ENCODE data around the gene THOC3. TPM values are rescaled to one million over a fixed set of nuclear protein-coding genes. Genes with fewer than 3 reads are reported as not detected.
"Not testable (repeated sequence)": the region's sequence is repeated elsewhere in the genome, so short reads cannot be mapped to it uniquely, and the experiment has no call there.

The THOC3 gene
- total RNA-seq, 1 experiment from 2014 or later = 67.0 TPM

DNA sequence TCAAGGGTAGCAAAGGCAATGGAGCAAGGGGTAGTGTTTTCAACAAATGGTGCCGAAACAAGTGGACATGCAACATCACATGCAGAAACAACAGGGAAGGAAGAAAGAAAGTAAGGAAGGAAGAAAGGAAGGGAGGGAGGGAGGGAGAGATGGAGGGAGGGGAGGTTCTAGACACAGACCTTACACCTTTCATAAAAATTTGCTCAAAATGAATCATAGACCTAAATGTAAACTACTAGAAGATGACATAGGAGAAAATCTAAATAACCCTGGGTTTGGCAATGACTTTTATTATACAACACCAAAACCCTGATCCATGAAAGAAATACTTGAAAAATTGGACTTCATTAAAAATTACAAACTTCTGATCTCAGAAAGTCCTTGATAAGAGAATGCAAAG is 39.4 kb downstream of the THOC3 start:
- not testable (repeated sequence) for BruUV-seq (replicated peaks); H3K36me3 ChIP-seq (ENCODE audit: insufficient read depth, low read length, poor library complexity, severe bottlenecking)

DNA sequence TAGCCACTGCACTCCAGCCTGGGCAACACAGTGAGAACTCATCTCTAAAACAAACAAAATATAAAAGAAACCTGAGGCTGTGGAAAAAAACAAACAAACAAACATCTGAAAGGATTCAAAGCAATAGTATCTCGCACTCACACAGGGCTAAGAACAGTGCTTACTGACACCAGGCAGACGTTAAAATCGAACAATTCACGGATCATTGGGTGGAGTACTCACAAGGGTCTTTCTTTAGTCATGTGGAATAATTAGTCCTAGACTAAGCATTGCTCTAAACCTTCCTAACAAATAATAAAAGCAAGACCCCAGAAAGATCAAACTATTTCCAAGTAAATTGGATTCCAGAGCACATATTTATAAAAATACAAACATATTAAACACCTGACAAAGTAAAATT is 43.0 kb downstream of the THOC3 start:
- POLR2A ChIA-PET (ENCODE audit: low non-redundant PET); BruUV-seq (replicated peaks); H3K9me3 ChIP-seq (ENCODE audit: low read depth, low read length, poor library complexity, severe bottlenecking); intact Hi-C loops (cut with micrococcal nuclease; ENCODE audit: unreplicated experiment); H3K27ac ChIP-seq (ENCODE audit: low read depth, low read length, poor library complexity, severe bottlenecking); H3K4me1 ChIP-seq (ENCODE audit: insufficient read depth, low read length, poor library complexity, severe bottlenecking); DNase-seq (ENCODE audit: low spot score); CTCF ChIA-PET; H3K36me3 ChIP-seq (ENCODE audit: insufficient read depth, low read length, poor library complexity, severe bottlenecking); H3K4me3 ChIP-seq (ENCODE audit: low read depth, low read length, poor library complexity, severe bottlenecking); H3K27me3 ChIP-seq (replicated peaks; ENCODE audit: insufficient read depth, low read depth, low read length, poor library complexity): not testable (repeated sequence)

More for the DNA sequence above, 39.4 kb downstream of the THOC3 start:
- intact Hi-C loops (cut with micrococcal nuclease; ENCODE audit: unreplicated experiment); H3K4me3 ChIP-seq (ENCODE audit: low read depth, low read length, poor library complexity, severe bottlenecking); H3K27me3 ChIP-seq (replicated peaks; ENCODE audit: insufficient read depth, low read depth, low read length, poor library complexity); H3K9me3 ChIP-seq (ENCODE audit: low read depth, low read length, poor library complexity, severe bottlenecking); H3K27ac ChIP-seq (ENCODE audit: low read depth, low read length, poor library complexity, severe bottlenecking); DNase-seq (ENCODE audit: low spot score); POLR2A ChIA-PET (ENCODE audit: low non-redundant PET); H3K4me1 ChIP-seq (ENCODE audit: insufficient read depth, low read length, poor library complexity, severe bottlenecking); CTCF ChIA-PET: not testable (repeated sequence)

DNA sequence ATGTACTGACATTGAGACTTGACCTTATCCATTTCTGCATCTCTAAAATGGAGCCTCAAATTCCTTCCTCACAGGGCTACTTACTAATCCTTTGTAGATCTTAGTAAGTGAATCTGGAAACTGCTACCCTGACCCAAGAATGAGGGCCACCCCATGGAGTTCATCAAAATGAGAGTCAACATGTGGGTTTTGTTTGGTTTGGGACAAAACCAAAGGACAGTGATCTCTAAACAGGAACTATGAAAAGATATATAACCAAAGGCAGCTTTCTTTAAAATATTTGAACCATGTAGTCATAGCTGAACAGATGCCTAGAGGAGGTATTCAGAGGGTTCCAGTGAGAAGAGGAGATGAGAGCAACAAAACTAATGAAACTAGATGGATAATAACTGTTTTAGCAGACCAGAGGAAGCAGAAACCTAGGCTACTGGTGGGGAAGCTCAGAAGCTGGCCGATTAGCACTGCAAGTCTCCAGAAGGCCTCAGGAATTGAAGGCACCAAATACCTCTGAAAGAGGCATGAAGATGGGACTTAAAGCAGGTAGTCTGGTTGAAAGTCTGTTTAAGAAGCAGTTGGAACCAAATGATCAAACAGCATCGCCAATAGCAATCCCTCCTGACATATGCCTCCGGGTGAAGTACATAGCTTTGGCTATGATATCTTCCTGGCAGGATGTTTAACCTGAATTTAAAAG is 45.8 kb downstream of the THOC3 start:
- DNase-seq (ENCODE audit: low spot score) = no peak
- Histone ChIP-seq H3K4me1 (ENCODE audit: insufficient read depth, low read length, poor library complexity, severe bottlenecking) (no peaks in the 10 kb centered on the region), H3K36me3 (ENCODE audit: insufficient read depth, low read length, poor library complexity, severe bottlenecking) (no peaks in the 10 kb centered on the region), H3K4me3 (ENCODE audit: low read depth, low read length, poor library complexity, severe bottlenecking) (no peak overlapping the region), H3K27me3 (replicated peaks; ENCODE audit: insufficient read depth, low read depth, low read length, poor library complexity) (no peaks in the 10 kb centered on the region), H3K9me3 (ENCODE audit: low read depth, low read length, poor library complexity, severe bottlenecking) (no peaks in the 10 kb centered on the region), H3K27ac (ENCODE audit: low read depth, low read length, poor library complexity, severe bottlenecking) (no peak overlapping the region)
- intact Hi-C loops (cut with micrococcal nuclease; ENCODE audit: unreplicated experiment) = no loop called here
- CTCF ChIA-PET = no interaction called here
- POLR2A ChIA-PET (ENCODE audit: low non-redundant PET) = no interaction called here
- BruUV-seq (replicated peaks) = no TSS peak
- TF ChIP-seq, protein P1, sequence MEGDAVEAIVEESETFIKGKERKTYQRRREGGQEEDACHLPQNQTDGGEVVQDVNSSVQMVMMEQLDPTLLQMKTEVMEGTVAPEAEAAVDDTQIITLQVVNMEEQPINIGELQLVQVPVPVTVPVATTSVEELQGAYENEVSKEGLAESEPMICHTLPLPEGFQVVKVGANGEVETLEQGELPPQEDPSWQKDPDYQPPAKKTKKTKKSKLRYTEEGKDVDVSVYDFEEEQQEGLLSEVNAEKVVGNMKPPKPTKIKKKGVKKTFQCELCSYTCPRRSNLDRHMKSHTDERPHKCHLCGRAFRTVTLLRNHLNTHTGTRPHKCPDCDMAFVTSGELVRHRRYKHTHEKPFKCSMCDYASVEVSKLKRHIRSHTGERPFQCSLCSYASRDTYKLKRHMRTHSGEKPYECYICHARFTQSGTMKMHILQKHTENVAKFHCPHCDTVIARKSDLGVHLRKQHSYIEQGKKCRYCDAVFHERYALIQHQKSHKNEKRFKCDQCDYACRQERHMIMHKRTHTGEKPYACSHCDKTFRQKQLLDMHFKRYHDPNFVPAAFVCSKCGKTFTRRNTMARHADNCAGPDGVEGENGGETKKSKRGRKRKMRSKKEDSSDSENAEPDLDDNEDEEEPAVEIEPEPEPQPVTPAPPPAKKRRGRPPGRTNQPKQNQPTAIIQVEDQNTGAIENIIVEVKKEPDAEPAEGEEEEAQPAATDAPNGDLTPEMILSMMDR (conservative IDR thresholded peaks at IDR 0.05; ENCODE audit: low read depth, low read length) = no peak
- no peak for TF ChIP-seq EZH2 (IDR thresholded peaks at IDR 0.05; ENCODE audit: borderline replicate concordance, low read depth, low read length, poor library complexity, severe bottlenecking)

DNA sequence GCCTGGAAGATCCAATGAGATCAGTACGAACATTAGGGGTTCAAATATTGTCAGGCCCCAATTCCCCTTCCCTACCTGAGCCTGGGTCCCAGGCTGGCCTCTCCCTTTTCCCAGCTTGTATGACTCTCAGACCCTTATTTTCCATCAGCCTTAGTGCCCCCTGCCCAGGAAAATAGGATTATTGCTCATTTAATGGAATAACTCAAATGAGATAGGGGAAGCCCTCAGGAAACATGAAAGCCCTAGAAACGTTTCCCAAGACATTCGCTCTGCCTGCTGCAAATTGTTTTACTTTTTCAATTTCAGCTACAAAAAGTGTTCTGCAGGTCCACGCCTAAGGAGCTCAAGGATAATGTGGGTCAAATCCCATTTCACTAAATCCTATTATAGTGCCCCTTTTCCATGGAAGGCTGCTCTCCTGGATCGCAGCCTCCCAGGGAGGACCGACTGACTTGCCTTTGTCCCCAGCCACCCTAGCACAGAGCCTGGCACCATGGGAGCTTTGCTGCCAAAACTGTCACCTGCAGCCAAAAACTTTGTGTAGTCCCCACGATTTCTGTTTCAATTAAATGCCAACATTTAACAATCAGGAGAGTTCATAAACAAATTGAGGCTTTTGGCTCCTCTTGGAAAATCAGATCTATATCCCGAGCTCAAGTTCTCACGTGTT is 46.9 kb downstream of the THOC3 start:
- BruUV-seq (replicated peaks) = no TSS peak
- H3K27me3 ChIP-seq (replicated peaks; ENCODE audit: insufficient read depth, low read depth, low read length, poor library complexity) = no peaks in the 10 kb centered on the region
- no peaks in the 10 kb centered on the region for H3K4me1 ChIP-seq (ENCODE audit: insufficient read depth, low read length, poor library complexity, severe bottlenecking)
- no peak overlapping the region for H3K4me3 ChIP-seq (ENCODE audit: low read depth, low read length, poor library complexity, severe bottlenecking)
- TF ChIP-seq EZH2 (IDR thresholded peaks at IDR 0.05; ENCODE audit: borderline replicate concordance, low read depth, low read length, poor library complexity, severe bottlenecking) = no peak
- TF ChIP-seq, protein P1 (conservative IDR thresholded peaks at IDR 0.05; ENCODE audit: low read depth, low read length) = no peak
- no peaks in the 10 kb centered on the region for H3K9me3 ChIP-seq (ENCODE audit: low read depth, low read length, poor library complexity, severe bottlenecking)
- no peaks in the 10 kb centered on the region for H3K36me3 ChIP-seq (ENCODE audit: insufficient read depth, low read length, poor library complexity, severe bottlenecking)
- ChIA-PET CTCF (no interaction called here), POLR2A (ENCODE audit: low non-redundant PET) (no interaction called here)
- intact Hi-C loops (cut with micrococcal nuclease; ENCODE audit: unreplicated experiment) = no loop called here
- no peak overlapping the region for H3K27ac ChIP-seq (ENCODE audit: low read depth, low read length, poor library complexity, severe bottlenecking)
- DNase-seq (ENCODE audit: low spot score) = no peak

Measured in A673 (cell line).